Tibial artery (tissue), 4 donors: Measurements from ENCODE around the gene GJA5.

Source experiments
- DNase-seq, 2 donors: peaks; one replicate each; pipeline ENCODE4 v3.0.0-alpha.2; 2019
- H3K27ac ChIP-seq, 2 donors: fragments of 200-600 bp; sonication (generic) in 1 of 2; 1 replicate in 1 of 2; 2 replicates in 1 of 2; pipeline ENCODE4 v1.5.1; 2018 to 2019; ENCODE audit warnings: mild to moderate bottlenecking in 1 of 2
- H3K27me3 ChIP-seq, 2 donors: fragments of 200-600 bp; sonication (generic) in 1 of 2; one replicate each; pipeline versions ENCODE4 v1.5.1 to v1.6.0; 2016 to 2019
- H3K36me3 ChIP-seq, 3 donors: fragments of 200-600 bp; sonication (generic) in 2 of 3; one replicate each; pipeline ENCODE4 v1.5.1; 2016 to 2019; ENCODE audit warnings: mild to moderate bottlenecking in 2 of 3
- H3K4me1 ChIP-seq, 4 donors: fragments of 200-600 bp; sonication (generic) in 2 of 4; 1 replicate in 3 of 4; 2 replicates in 1 of 4; pipeline ENCODE4 v1.5.1; 2016 to 2019
- H3K4me3 ChIP-seq, 2 donors: fragments of 200-600 bp; sonication (generic) in 1 of 2; 1 replicate in 1 of 2; 2 replicates in 1 of 2; pipeline ENCODE4 v1.5.1; 2018 to 2019; ENCODE audit warnings: mild to moderate bottlenecking in 2 of 2
- H3K9me3 ChIP-seq, 3 donors: fragments of 200-600 bp; sonication (generic) in 1 of 3; one replicate each; pipeline ENCODE4 v1.5.1; 2016 to 2019
- intact Hi-C: fragments of 100-400 bp; cut with DNase I; formaldehyde crosslinking; loops from one replicate; pipeline ENCODE4 v1.15.0; 2023; ENCODE audit warnings: low total_unique reads
- TF ChIP-seq, protein P1 (sequence below), 2 experiments: fragments of 200-600 bp in 1 of 2; fragments of 450-650 bp in 1 of 2; IDR thresholded peaks; one replicate each; pipeline ENCODE4 v1.5.1; 2017 to 2019; ENCODE audit warnings: antibody characterized with exemption in 2 of 2, mild to moderate bottlenecking in 1 of 2, moderate library complexity in 1 of 2

Gene GJA5

DNA sequence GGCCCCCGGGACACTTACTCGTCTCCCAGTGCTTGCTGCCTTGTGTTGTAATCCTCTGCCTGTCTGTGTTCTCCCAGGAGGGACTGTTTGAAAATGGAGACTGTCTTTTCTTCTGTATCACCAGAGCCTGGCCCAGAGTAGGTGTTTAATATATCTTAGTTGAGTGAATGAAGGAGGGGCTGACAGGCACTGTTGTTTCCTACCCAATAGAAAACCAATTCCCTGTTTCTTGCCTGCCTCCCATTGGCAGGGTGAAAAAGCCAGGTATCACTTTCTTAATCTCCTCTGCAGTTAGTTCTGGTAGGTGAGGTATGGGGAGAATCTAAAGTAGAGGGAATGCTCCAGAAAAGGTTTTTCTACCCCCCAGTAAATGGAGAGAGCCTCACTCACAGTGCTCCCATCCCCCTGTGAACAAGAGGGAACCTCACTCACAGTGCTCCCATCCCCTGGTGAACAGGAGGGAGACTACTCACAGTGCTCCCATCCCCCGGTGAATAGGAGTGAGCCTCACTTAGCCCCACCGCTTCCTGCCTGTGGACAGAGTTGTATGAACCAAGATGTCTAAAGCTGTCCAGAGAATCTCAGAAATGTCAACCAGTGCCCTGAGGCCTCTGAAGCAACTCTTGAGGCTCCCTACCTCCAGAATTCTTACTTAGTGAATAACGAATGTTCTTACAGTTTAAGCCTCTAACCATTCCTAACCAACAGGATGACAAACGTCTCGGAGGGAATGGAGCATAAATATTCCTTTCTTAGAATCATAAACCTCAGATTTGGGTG, at the start of gene GJA5:
TSS of gene GJA5 (minus strand) at position 122 of the 780 bp plus-strand sequence. CDS start 1,364 bp downstream, outside the sequence.
- intact Hi-C loops, result no loop called here
- H3K4me1 ChIP-seq, result peaks cover 0 to 91% (median 70%) of the 10 kb centered on the region in 4 donors

DNA sequence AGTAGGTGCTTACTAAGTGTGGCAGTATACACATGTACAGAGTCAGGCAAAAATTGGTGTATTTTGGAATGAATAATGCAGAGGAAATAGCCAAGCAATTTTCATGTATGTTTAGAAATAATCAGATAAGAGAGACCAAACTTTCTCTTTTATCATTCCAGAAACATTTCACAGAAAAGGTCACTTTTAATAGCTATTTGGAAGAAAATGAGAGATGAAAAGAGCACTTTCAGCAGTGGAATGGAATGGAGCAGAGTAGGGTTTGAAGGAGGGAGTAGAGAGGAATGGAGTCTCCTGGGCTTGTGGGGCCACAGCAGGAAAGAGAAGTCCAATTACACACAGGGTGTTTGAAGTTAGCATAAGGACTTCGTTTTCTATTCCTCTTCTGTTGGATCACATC, 48.8 kb upstream of the GJA5 start:
- DNase-seq, result no peak
- H3K9me3 ChIP-seq, result no peaks in the 10 kb centered on the region
- no peaks in the 10 kb centered on the region for H3K36me3 ChIP-seq
- intact Hi-C loops, result no loop called here
- no peak overlapping the region for H3K4me3 ChIP-seq
- TF ChIP-seq, protein P1, sequence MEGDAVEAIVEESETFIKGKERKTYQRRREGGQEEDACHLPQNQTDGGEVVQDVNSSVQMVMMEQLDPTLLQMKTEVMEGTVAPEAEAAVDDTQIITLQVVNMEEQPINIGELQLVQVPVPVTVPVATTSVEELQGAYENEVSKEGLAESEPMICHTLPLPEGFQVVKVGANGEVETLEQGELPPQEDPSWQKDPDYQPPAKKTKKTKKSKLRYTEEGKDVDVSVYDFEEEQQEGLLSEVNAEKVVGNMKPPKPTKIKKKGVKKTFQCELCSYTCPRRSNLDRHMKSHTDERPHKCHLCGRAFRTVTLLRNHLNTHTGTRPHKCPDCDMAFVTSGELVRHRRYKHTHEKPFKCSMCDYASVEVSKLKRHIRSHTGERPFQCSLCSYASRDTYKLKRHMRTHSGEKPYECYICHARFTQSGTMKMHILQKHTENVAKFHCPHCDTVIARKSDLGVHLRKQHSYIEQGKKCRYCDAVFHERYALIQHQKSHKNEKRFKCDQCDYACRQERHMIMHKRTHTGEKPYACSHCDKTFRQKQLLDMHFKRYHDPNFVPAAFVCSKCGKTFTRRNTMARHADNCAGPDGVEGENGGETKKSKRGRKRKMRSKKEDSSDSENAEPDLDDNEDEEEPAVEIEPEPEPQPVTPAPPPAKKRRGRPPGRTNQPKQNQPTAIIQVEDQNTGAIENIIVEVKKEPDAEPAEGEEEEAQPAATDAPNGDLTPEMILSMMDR (IDR thresholded peaks at IDR 0.05), result no peak
- no peaks in the 10 kb centered on the region for H3K4me1 ChIP-seq
- no peak overlapping the region for H3K27ac ChIP-seq
- H3K27me3 ChIP-seq, result no peaks in the 10 kb centered on the region

More for the DNA sequence above, at the start of gene GJA5:
- TF ChIP-seq, protein P1 (IDR thresholded peaks at IDR 0.05), result no peak
- no peaks in the 10 kb centered on the region for H3K9me3 ChIP-seq
- H3K27me3 ChIP-seq, result no peaks in the 10 kb centered on the region
- peaks cover 10 to 25% (median 13%) of the 10 kb centered on the region in 3 donors for H3K36me3 ChIP-seq
- no peak for DNase-seq
- peak within 1 kb of the TSS; percentile 62 to 89 for H3K27ac ChIP-seq
- no peak within 1 kb of the TSS for H3K4me3 ChIP-seq

DNA sequence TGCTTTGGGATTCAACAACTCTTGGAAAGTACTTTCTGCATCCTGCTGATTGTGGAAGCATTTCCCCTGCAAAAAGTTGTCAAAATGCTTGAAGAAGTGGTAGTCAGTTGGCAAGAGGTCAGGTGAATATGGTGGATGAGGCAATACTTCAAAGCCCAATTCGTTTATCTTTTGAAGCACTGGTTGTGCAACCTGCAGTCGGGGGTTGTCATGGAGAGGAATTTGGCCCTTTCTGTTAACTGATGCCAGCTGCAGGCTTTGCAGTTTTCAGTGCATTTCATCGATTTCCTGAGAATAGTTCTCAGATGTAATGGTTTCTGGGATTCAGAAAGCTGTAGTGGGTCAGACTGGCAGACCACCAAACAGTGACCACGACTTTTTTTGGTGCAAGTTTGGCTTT, 47.6 kb upstream of the GJA5 start:
- Histone ChIP-seq H3K4me1 (no peaks in the 10 kb centered on the region), H3K27ac (no peak overlapping the region), H3K9me3 (no peaks in the 10 kb centered on the region), H3K36me3 (no peaks in the 10 kb centered on the region), H3K27me3 (no peaks in the 10 kb centered on the region), H3K4me3 (no peak overlapping the region)
- DNase-seq, result no peak
- intact Hi-C loops, result no loop called here
- TF ChIP-seq, protein P1 (IDR thresholded peaks at IDR 0.05), result no peak

GRCh38 chr1:147807405-147807804, 47.0 kb upstream of the GJA5 start:
- H3K4me1 ChIP-seq, result no peaks in the 10 kb centered on the region
- H3K4me3 ChIP-seq, result no peak overlapping the region
- DNase-seq, result no peak
- H3K27me3 ChIP-seq, result no peaks in the 10 kb centered on the region
- TF ChIP-seq, protein P1 (IDR thresholded peaks at IDR 0.05), result no peak
- no peaks in the 10 kb centered on the region for H3K36me3 ChIP-seq
- no peaks in the 10 kb centered on the region for H3K9me3 ChIP-seq
- H3K27ac ChIP-seq, result no peak overlapping the region
- intact Hi-C loops, result no loop called here

DNA sequence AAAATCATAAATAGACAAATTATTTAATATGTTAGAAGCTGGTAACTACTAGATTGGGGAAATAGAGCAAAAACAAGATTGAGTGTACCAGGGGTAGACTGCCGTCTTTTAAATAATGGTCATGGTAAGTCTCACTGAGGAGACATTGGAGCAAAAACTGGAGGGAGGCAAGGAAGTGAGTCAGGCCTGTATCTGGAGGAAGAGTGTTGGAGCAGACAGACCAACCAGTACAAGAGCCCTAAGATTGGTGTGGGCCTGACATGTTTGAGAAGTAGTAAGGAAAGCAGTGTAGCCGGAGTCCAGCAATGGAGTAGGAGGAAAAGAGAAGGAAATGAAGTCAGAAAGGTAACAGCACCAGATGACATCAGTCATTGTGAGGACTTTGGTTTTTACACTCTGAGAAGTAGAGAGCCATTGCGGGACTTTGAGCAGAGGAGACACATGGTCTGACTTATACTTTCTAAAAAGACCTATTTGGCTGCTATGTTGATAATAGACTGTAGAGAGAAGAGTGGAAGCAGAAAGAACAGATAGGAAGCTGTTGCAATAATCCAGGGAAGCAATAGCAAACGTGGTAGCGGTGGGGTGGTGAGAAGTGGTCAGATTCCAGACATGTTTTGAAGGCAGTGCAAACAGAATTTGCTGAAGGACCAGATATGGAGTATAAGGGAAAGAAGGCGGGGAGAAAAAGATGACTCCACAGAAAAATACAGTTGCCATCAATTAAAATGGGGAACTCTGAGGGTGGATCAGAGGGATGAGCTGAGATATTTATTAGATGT, 44.7 kb upstream of the GJA5 start:
- TF ChIP-seq, protein P1 (IDR thresholded peaks at IDR 0.05), result no peak
- no peaks in the 10 kb centered on the region for H3K36me3 ChIP-seq
- no peak overlapping the region for H3K27ac ChIP-seq
- no peak for DNase-seq
- H3K4me1 ChIP-seq, result no peaks in the 10 kb centered on the region
- intact Hi-C loops, result no loop called here
- H3K9me3 ChIP-seq, result no peaks in the 10 kb centered on the region
- H3K27me3 ChIP-seq, result no peaks in the 10 kb centered on the region
- no peak overlapping the region for H3K4me3 ChIP-seq
